Pulmonary artery endothelial cell (primary cell): ENCODE results near the gene ACOT4. TPM values are rescaled to one million over a fixed set of nuclear protein-coding genes. Genes with fewer than 3 reads are reported as not detected.
"Not testable (repeated sequence)": the region's sequence is repeated elsewhere in the genome, so short reads cannot be mapped to it uniquely, and the experiment has no call there.

Experiments used
- DNase-seq: peaks from one replicate; pipeline ENCODE4 v3.0.0-alpha.2; 2011; ENCODE audit warnings: low read depth, low spot score
- total RNA-seq: library from RNA; depleted of rRNA; stranded (reverse); fragments of >200 nt; gene quantifications from 2 replicates; pipeline ENCODE4 v1.2.3, GENCODE V29; 2014

Gene ACOT4
- total RNA-seq, 1 donor from 2014 or later: 0.46 TPM

DNA sequence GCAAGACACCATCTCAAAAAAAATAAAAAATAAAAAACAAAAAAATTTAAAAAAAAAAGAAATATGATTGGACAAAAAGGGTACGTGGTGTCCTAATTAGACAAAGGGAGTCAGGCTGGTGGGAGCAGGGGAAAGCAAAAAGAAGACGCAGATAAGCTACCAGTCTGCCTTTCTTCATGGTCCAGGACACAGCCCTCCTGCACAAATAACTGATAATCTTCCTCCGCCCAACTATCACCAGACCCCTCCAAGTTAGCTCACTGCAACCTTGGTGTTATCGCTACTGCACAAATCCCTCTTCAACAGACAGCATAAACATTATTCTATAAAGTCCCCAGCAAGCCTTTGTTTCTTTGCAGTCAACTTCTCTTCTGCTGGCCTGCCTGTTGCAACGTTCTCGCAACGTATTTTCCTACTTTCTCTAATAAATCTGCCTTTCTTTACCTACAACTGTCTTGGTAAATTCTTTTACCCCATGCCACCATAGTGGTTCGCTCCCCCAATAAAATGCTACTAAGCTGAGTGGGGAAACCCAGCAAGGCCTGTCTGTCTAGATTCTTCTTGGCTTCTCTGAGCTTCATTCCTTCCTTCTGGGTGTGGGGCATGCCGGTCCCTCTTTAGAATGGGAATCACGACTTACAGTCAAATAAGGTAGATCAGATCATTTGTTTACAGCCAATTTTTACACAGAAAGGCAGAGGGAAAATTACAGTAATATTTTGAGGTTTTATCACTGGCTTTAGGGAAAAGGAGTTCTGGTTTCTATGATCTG is 38.5 kb downstream of the ACOT4 start:
- DNase-seq: no peak

DNA sequence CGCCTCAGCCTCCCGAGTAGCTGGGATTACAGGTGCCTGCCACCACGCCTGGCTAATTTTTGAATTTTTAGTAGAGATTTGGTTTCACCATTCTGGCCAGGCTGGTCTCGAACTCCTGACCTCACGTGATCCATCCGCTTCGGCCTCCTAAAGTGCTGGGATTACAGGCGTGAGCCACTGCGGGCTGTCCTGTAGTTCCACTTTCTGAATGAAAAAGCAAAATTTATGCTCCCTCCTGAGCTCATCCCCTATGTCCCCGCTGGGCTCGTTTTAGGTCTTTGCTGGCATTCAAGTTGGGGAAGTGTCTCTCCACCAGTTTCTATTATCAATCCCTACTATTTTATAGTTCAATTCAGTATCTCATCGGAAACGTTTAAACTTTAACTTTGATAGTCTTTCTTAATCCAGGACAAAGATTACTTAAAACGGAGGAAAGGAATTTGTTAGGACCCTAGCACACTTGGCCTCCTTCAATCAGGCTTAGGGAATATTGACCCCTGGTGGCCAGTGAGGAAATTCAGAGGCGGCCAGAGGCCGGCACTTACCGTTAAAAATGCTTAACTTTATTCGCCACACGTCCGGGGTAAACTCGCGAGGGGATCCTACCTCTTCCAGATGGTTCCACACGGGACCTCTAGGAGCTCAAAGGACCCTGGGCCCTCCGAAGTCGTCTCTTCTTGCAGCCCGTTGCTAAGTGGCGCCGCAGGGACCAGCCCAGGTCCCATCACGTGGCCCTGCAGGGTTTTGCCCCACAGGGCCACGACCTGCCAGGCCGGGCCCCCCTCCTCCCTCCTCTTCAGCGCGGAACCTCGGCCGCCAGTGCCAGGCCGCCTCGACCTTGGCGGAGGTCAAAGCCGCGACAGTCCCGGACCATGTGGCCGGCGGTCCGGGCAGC is 41.7 kb downstream of the ACOT4 start:
- peak; percentile 47 for DNase-seq

DNA sequence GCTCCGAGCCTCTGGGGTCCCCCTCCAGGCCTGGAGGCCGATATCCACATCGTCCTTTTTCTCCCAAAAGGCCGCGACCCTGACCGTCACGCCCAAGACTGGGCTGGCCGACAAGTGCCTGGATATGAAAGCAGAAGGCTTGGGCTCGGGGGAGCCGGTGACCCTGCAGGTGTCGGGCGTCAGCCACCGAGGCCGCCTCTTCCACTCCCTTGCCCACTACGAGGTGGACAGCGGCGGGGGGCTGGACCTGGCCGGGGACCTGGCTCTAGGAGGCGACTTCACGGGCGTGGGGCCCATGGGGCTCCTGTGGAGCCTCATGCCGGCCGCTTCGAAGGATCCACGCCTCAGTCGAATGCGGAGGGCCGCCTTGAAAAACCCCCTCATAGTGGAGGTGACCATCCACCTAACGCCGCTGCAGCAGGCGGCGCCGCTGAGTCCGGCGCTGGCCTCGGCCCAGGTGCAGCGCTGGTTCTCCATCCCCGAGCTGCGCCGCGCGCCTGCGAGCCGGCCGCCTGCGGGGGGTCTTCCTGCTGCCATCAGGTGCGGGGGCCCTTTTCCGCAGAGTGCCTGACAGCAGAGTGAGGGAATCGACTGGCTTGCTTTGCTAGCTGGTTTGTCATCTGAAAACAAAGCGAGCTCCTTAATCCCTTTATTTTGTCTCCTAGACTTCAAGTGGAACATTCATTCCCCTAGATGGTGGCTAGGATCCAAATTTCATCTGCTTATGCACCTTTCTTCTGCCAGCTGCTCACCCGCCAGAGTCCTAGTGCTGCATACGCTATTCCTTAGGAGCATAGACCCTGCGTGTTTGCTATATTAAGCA is 42.5 kb downstream of the ACOT4 start:
- DNase-seq: no peak

DNA sequence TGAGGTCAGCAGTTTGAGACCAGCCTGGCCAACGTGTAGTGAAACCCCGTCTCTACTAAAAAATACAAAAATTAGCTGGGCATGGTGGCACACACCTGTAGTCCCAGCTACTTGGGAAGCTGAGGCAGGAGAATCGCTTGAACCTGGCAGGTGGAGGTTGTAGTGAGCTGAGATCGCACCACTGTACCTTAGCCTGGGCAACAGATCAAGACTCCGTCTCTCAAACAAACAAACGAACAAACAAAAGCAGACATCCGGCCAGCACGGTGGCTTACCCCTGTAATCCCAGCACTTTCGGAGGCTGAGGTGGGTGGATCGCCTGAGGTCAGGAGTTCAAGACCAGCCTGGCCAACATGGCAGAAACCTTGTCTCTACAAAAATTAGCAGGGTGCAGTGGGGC is 44.7 kb downstream of the ACOT4 start:
- not testable (repeated sequence) for DNase-seq

DNA sequence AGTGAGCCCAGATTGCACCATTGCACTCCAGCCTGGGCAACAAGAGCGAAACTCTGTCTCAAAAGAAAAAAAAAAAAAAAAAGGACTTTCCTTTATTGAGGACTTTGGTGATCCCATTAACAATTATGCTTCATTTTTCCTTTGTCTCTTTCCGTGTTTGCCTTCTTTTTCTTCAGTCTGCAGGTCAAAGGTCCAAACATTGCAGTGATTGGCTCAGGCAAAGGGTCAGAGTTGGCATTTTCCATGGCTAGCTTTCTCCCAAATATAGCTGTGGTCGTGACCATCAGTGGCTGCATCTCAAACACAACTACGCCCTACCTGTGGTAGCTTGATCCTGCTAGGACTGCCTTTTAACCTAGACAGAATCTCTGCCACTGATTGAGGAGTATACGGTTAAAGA is 46.2 kb downstream of the ACOT4 start:
- DNase-seq: no peak

DNA sequence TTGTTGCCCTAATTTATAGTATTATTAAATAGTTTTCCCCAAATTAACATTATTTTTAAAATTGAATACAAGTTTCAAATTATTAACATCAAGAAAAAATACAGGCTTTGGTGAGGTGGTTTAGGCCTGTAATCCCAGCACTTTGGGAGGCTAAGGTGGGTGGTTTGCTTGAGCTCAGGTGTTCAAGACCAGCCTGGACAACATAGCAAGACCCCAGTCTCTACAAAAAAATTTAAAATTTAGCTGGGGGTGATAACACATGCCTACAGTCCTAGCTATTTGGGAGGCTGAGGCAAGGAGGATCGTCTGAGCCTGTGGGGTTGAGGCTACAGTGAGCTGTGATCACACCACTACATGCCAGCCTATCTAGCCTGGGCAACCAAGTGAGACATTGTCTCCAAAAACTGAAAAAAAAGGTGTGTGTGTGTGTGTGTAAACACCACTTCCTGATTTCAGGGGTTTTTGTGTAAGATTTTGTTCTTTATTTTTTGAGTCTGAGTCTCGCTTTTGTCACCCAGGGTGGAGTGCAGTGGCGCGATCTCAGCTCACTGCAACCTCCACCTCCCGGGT is 49.2 kb downstream of the ACOT4 start:
- no peak for DNase-seq

DNA sequence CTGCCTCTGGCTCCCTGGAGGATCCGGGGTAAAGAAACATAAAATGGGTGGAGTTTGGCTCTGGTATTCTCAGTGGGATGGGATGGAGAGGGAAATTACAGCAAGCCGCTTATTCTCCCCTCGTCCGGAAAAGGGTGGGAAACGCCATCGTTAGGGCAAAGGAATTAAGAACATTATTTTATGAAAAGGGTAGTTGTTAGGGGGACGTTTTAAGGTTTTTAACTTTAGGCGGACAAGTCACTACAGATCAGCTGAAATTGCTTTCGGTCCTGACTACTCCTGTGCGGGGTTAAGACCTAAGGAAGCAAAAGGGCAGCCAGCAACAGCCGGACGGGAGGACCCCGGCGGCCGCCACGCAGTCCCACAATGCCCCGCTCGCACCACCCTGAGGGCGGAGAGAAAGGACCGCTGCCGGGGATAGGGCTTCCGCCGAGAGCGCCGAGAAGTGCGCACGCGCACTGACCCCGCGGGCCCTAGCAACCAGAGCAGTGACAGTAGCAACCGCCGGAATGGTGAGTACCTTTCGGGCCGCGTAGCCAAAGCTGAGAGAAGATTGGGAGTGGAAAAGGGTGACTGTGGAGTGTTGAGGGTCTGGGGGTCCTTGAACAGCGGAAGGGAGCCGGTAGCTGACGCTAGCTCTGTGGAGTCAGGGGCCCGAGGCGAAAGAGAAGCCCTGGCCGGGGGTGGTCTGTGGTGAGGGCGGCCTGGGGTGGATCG is 53.0 kb downstream of the ACOT4 start, which contains the start of gene DNAL1:
Gene DNAL1, plus strand, starts transcription at position 456 of the 717 bp plus-strand sequence. Its CDS starts 54 bp downstream, at position 510.
- peak; percentile 66 for DNase-seq

DNA sequence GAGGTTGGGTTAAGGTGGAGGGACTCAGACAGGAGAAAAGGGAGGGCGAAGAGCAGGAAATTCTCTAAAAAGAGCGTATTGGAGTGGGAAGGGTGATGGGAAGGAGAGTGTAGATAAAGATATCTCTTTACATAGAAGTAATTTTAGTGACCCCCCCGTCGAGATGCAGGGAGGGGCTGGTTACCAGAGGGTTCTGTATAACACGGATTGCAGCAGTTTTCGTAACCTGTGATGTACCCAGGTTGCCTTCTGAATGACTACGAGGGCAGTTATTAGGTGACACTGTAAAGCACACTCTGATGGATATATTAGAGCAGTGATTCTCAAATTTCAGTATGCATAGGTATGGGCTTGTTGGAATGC is 53.6 kb downstream of the ACOT4 start:
- DNase-seq: no peak

Other genes starting within 250 kb of the ACOT4 start
- 45.1 and 46.3 TPM in 2 replicates for gene NUMB, start 133.3 kb upstream of the ACOT4 start, total RNA-seq
- gene RIOX1, start 100.9 kb upstream of the ACOT4 start, total RNA-seq: 27.0 and 31.0 TPM in 2 replicates
- 1.4 and 2.0 TPM in 2 replicates for gene ACOT1, start 54.7 kb upstream of the ACOT4 start, total RNA-seq
- gene HEATR4, start 32.9 kb upstream of the ACOT4 start, total RNA-seq: under 0.01 and 0.11 TPM in 2 replicates
- 16.2 and 18.0 TPM in 2 replicates for gene ACOT2, start 22.7 kb upstream of the ACOT4 start, total RNA-seq
- gene ACOT6, start 20.6 kb downstream of the ACOT4 start, total RNA-seq: not detected in 2 replicates
- gene DNAL1, start 53.1 kb downstream of the ACOT4 start, total RNA-seq: 5.9 and 7.2 TPM in 2 replicates
- gene PNMA1, start 122.5 kb downstream of the ACOT4 start, total RNA-seq: 25.3 and 25.5 TPM in 2 replicates